ENCODE measurements around the gene CPED1.

DNA sequence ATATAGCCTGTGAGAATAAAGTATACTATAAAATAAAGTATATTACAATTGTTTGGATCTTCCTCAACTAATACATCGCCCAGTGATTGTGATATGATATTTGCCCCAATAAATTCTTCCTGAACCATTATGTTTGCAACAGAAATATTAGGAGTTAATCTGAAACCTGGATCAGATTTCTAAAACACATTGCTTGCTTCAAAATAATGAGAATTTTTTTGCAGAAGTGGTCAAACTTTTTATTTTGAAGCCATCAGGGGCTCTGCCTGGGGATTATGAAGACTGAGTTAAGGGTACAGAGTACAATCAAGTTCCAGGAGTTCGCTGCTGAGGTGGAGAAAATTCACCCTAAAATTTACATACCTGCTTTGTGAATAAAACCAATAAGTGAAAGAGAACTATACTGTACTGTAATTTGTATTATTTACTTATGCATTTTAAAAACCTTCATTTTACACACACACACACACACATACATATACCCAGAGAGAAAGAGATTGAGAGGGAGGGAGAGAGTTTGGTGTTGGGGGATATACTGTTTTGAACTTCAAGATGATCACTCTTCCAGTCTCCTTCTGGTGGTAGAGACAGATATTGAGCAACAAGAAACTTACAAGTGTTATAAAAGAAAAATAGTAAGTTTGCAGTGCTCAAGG is 91.9 kb downstream of the CPED1 start:
- TF ChIP-seq, protein P1, sequence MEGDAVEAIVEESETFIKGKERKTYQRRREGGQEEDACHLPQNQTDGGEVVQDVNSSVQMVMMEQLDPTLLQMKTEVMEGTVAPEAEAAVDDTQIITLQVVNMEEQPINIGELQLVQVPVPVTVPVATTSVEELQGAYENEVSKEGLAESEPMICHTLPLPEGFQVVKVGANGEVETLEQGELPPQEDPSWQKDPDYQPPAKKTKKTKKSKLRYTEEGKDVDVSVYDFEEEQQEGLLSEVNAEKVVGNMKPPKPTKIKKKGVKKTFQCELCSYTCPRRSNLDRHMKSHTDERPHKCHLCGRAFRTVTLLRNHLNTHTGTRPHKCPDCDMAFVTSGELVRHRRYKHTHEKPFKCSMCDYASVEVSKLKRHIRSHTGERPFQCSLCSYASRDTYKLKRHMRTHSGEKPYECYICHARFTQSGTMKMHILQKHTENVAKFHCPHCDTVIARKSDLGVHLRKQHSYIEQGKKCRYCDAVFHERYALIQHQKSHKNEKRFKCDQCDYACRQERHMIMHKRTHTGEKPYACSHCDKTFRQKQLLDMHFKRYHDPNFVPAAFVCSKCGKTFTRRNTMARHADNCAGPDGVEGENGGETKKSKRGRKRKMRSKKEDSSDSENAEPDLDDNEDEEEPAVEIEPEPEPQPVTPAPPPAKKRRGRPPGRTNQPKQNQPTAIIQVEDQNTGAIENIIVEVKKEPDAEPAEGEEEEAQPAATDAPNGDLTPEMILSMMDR (IDR thresholded peaks at IDR 0.05; ENCODE audit: low read length): no peak
- no peak for TF ChIP-seq EZH2 (IDR thresholded peaks at IDR 0.05; ENCODE audit: borderline replicate concordance, low read length)

Data from OCI-LY1 (cell line).